Testis (tissue), 2 donors: ENCODE measurements around the gene KDM6A.

Experiments used
- POLR2A ChIP-seq: fragments of 450-650 bp; IDR thresholded peaks from one replicate; pipeline ENCODE4 v1.6.1; 2017; ENCODE audit warnings: antibody characterized with exemption, mild to moderate bottlenecking, moderate library complexity
- TF ChIP-seq, protein P1 (sequence below), 3 experiments: fragments of 450-650 bp in 2 of 3; fragments of 200-600 bp in 1 of 3; sonication (generic) in 1 of 3; IDR thresholded peaks; one replicate each; pipeline ENCODE4 v1.5.1; 2016 to 2019; ENCODE audit warnings: antibody characterized with exemption in 3 of 3, mild to moderate bottlenecking in 2 of 3, moderate library complexity in 1 of 3

DNA sequence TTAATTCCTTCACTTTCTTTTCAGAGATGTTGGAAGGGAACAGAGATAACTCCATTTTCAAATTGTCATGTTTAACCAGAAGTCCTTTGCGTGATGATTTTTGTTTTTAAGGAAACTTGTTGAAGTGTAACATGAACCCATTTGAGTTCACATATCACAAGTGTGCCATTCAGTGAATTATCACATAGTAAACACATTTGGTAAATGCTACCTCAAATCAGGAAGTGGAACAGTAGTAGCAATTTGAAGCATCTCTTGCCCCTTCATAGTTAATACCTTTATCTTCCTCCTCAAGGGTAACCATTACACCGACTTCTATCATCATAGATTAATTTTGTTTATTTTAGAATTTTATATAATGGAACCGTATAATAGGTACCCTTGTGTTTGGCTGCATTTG lies 35.8 kb downstream of the KDM6A start:
- TF ChIP-seq, protein P1, sequence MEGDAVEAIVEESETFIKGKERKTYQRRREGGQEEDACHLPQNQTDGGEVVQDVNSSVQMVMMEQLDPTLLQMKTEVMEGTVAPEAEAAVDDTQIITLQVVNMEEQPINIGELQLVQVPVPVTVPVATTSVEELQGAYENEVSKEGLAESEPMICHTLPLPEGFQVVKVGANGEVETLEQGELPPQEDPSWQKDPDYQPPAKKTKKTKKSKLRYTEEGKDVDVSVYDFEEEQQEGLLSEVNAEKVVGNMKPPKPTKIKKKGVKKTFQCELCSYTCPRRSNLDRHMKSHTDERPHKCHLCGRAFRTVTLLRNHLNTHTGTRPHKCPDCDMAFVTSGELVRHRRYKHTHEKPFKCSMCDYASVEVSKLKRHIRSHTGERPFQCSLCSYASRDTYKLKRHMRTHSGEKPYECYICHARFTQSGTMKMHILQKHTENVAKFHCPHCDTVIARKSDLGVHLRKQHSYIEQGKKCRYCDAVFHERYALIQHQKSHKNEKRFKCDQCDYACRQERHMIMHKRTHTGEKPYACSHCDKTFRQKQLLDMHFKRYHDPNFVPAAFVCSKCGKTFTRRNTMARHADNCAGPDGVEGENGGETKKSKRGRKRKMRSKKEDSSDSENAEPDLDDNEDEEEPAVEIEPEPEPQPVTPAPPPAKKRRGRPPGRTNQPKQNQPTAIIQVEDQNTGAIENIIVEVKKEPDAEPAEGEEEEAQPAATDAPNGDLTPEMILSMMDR (IDR thresholded peaks at IDR 0.05): no peak
- TF ChIP-seq POLR2A: no peak
